ENCODE results near the gene PRKN. TPM values are rescaled to one million over a fixed set of nuclear protein-coding genes. Genes with fewer than 3 reads are reported as not detected.
A peak's percentile ranks its signal among the peaks of the same experiment; 100 is the strongest.

PRKN gene
- total and polyA plus RNA-seq, 5 donors from 2014 or later: 0.24 to 3.7 (median 2.5) TPM

DNA sequence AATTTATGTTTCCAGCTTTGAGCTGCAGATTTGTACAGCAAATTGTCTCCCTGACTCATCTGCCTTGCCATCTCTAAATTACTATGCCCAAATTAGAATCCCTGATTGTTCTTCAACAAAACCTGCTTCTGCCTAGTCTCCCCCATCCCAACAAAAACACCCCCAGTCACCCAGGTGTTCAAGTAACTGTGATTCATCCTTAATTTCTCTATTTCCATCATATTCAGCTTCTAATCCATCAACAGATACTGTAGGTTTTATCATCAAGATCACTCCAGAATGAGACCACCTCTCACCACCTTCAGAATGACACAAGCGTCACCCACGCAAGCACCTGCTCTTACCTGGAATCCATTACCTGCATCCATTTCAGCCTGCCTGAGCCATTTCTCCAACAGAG is 498.5 kb downstream of the PRKN start:
- Histone ChIP-seq H3K4me3 (ENCODE audit: low read depth, low read length) (no peak overlapping the region), H3K27ac (ENCODE audit: insufficient read depth, low read length, poor library complexity, severe bottlenecking) (no peak overlapping the region), H3K36me3 (ENCODE audit: control insufficient read depth, insufficient read depth, low read length) (no peaks in the 10 kb centered on the region), H3K4me1 (ENCODE audit: control insufficient read depth, insufficient read depth, low read length, poor library complexity, severe bottlenecking) (no peaks in the 10 kb centered on the region), H3K9me3 (ENCODE audit: control insufficient read depth in 2 of 2, low read length in 2 of 2) (no peaks in the 10 kb centered on the region), H3K27me3 (ENCODE audit: control insufficient read depth, insufficient read depth, low read length) (no peaks in the 10 kb centered on the region)
- Mint-ChIP-seq H3K4me3 (no peak overlapping the region), H3K9me3 (peaks cover 0 to 6% (median 3%) of the 10 kb centered on the region in 7 donors), H3K36me3 (no peaks in the 10 kb centered on the region), H3K4me1 (no peaks in the 10 kb centered on the region), H3K27me3 (no peaks in the 10 kb centered on the region), H3K27ac (no peak overlapping the region)
- DNase-seq (no peak), ATAC-seq (ENCODE audit: low read depth in 2 of 2) (no peak)

DNA sequence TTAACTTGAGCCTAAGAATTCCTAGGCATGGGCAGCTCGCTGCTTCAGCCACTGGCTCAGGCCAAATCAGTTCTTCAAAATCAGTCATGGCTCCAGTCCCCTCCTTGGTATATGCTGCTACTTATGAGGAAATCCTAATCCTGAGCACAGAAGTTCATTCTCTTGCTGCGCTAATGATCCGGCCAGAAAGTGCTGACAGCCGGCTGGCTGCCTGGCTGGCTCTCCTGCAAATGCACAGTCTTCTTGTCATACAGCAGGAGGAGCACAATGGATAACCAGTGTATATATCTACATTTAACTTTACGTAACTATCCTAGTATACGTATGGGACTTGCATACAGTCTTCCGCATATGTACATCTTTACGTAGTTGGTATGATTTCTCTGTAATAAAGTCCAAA is 500.8 kb downstream of the PRKN start:
- Mint-ChIP-seq H3K4me3 (no peak overlapping the region), H3K27ac (peak overlapping the region in 1 of 3 donors; percentile 6), H3K9me3 (peaks cover 0 to 6% (median 4%) of the 10 kb centered on the region in 7 donors), H3K36me3 (no peaks in the 10 kb centered on the region), H3K4me1 (no peaks in the 10 kb centered on the region), H3K27me3 (no peaks in the 10 kb centered on the region)
- H3K4me3 ChIP-seq (ENCODE audit: low read depth, low read length): no peak overlapping the region
- no peaks in the 10 kb centered on the region for H3K27me3 ChIP-seq (ENCODE audit: control insufficient read depth, insufficient read depth, low read length)
- no peak for ATAC-seq (ENCODE audit: low read depth in 2 of 2)
- no peak overlapping the region for H3K27ac ChIP-seq (ENCODE audit: insufficient read depth, low read length, poor library complexity, severe bottlenecking)
- H3K36me3 ChIP-seq (ENCODE audit: control insufficient read depth, insufficient read depth, low read length): no peaks in the 10 kb centered on the region
- no peaks in the 10 kb centered on the region for H3K9me3 ChIP-seq (ENCODE audit: control insufficient read depth in 2 of 2, low read length in 2 of 2)
- no peak for DNase-seq
- H3K4me1 ChIP-seq (ENCODE audit: control insufficient read depth, insufficient read depth, low read length, poor library complexity, severe bottlenecking): no peaks in the 10 kb centered on the region

DNA sequence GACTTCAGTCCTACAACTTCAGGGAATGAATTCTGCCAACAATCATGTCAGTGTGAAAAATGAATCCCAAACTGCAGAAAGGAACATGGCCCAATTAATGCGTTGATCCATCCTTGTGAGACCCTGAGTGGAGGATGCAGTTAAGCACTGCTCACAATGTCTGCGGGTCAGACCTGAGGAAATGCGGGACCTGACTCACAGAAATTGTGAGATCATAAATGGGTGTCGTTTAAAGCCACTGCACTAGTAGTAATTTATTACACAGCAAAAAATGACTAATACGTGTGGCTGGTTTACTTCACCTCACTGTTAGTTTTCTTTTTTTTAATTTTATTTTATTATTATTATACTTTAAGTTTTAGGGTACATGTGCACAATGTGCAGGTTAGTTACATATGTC is 505.0 kb downstream of the PRKN start:
- Mint-ChIP-seq H3K4me3 (no peak overlapping the region), H3K9me3 (peaks cover 0 to 8% (median 3%) of the 10 kb centered on the region in 7 donors), H3K27me3 (no peaks in the 10 kb centered on the region), H3K36me3 (no peaks in the 10 kb centered on the region), H3K4me1 (no peaks in the 10 kb centered on the region), H3K27ac (no peak overlapping the region)
- DNase-seq: no peak
- Histone ChIP-seq H3K9me3 (ENCODE audit: control insufficient read depth in 2 of 2, low read length in 2 of 2) (no peaks in the 10 kb centered on the region), H3K4me3 (ENCODE audit: low read depth, low read length) (no peak overlapping the region), H3K27ac (ENCODE audit: insufficient read depth, low read length, poor library complexity, severe bottlenecking) (no peak overlapping the region), H3K4me1 (ENCODE audit: control insufficient read depth, insufficient read depth, low read length, poor library complexity, severe bottlenecking) (no peaks in the 10 kb centered on the region), H3K27me3 (ENCODE audit: control insufficient read depth, insufficient read depth, low read length) (no peaks in the 10 kb centered on the region), H3K36me3 (ENCODE audit: control insufficient read depth, insufficient read depth, low read length) (no peaks in the 10 kb centered on the region)
- no peak for ATAC-seq (ENCODE audit: low read depth in 2 of 2)

DNA sequence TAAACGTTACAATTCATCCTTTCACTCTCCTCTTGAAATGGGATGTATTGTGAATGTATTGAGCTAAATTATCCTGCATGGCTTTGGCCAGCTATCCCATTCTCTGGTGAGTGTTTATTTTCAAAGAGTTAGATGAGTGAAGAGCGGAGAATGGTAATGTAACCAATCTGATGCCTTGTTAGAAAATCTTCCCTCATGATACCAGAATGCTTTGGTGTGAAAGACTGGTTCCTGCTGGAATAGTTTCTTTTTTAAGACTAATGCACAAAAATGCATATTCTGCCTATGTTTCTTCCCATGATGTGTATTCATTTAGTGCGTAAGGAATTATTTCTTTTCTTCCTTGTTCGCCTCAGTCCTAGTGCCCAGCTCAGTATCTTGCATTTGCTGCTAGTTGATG is 506.7 kb downstream of the PRKN start:
- ATAC-seq (ENCODE audit: low read depth in 2 of 2) (no peak), DNase-seq (no peak)
- Histone ChIP-seq H3K27ac (ENCODE audit: insufficient read depth, low read length, poor library complexity, severe bottlenecking) (no peak overlapping the region), H3K36me3 (ENCODE audit: control insufficient read depth, insufficient read depth, low read length) (no peaks in the 10 kb centered on the region), H3K9me3 (ENCODE audit: control insufficient read depth in 2 of 2, low read length in 2 of 2) (no peaks in the 10 kb centered on the region), H3K4me1 (ENCODE audit: control insufficient read depth, insufficient read depth, low read length, poor library complexity, severe bottlenecking) (no peaks in the 10 kb centered on the region), H3K4me3 (ENCODE audit: low read depth, low read length) (no peak overlapping the region), H3K27me3 (ENCODE audit: control insufficient read depth, insufficient read depth, low read length) (no peaks in the 10 kb centered on the region)
- H3K36me3 Mint-ChIP-seq: no peaks in the 10 kb centered on the region
- peaks cover 0 to 7% (median 3%) of the 10 kb centered on the region in 7 donors for H3K9me3 Mint-ChIP-seq
- no peak overlapping the region for H3K27ac Mint-ChIP-seq
- H3K4me3 Mint-ChIP-seq: no peak overlapping the region
- H3K4me1 Mint-ChIP-seq: no peaks in the 10 kb centered on the region
- H3K27me3 Mint-ChIP-seq: no peaks in the 10 kb centered on the region

DNA sequence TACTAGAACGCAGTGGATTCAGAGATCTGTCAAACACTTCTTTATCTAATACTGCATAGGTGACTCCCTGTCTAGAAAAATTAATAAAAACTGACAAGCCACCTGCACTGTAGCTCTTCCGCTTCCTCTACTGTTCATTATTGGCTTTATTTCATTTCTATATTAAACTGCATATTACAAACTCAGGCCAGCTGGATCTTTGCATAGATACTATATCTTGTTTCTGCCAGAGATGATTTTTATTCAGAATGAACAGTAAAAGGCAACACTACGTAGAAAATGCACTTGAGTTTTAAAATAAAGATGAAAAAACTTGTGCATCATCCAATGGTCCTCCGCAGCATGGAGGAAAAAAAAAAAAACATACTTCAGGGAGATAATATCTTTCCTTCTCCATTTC is 508.3 kb downstream of the PRKN start:
- Mint-ChIP-seq H3K27ac (no peak overlapping the region), H3K4me3 (no peak overlapping the region), H3K27me3 (no peaks in the 10 kb centered on the region), H3K4me1 (no peaks in the 10 kb centered on the region), H3K36me3 (no peaks in the 10 kb centered on the region), H3K9me3 (peaks cover 0 to 6% (median 2%) of the 10 kb centered on the region in 7 donors)
- ATAC-seq (ENCODE audit: low read depth in 2 of 2): no peak
- no peak overlapping the region for H3K27ac ChIP-seq (ENCODE audit: insufficient read depth, low read length, poor library complexity, severe bottlenecking)
- no peak for DNase-seq
- H3K27me3 ChIP-seq (ENCODE audit: control insufficient read depth, insufficient read depth, low read length): no peaks in the 10 kb centered on the region
- no peaks in the 10 kb centered on the region for H3K4me1 ChIP-seq (ENCODE audit: control insufficient read depth, insufficient read depth, low read length, poor library complexity, severe bottlenecking)
- no peaks in the 10 kb centered on the region for H3K9me3 ChIP-seq (ENCODE audit: control insufficient read depth in 2 of 2, low read length in 2 of 2)
- H3K36me3 ChIP-seq (ENCODE audit: control insufficient read depth, insufficient read depth, low read length): no peaks in the 10 kb centered on the region
- H3K4me3 ChIP-seq (ENCODE audit: low read depth, low read length): no peak overlapping the region

DNA sequence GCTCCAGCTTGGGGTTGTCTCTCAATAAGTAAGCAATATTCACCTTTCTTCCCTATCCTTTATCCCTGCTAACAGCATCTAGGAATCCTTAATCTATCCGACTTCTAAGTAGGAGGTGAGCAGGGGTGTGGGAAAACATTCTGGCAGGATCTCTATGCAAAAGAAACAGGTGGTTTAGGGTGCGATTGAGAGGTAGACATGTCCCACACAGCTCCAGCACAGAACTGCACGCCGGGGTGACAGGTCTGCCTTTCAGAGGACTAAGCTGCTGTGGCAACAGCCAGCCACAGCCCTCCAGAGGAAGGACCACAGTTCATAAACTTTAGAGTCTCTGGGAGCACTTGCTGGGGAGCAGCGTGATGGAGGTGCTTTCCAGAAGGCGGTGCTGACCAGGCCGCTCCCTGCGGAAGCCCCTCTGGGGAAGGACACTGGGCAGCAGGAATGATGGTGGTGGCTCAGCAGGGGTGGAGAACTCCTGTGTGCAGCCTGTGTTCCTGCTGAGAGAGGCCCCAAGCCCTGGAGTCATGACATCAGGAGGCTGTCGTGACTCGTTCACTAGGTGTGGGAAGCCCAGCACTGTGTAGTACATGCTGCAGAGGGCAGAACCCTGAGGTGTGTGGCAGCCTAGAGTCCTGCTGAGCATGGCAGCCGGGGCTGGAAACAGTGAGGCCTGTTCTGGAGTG is 509.6 kb downstream of the PRKN start:
- Histone ChIP-seq H3K27ac (ENCODE audit: insufficient read depth, low read length, poor library complexity, severe bottlenecking) (no peak overlapping the region), H3K36me3 (ENCODE audit: control insufficient read depth, insufficient read depth, low read length) (no peaks in the 10 kb centered on the region), H3K4me1 (ENCODE audit: control insufficient read depth, insufficient read depth, low read length, poor library complexity, severe bottlenecking) (no peaks in the 10 kb centered on the region), H3K9me3 (ENCODE audit: control insufficient read depth in 2 of 2, low read length in 2 of 2) (no peaks in the 10 kb centered on the region), H3K27me3 (ENCODE audit: control insufficient read depth, insufficient read depth, low read length) (no peaks in the 10 kb centered on the region), H3K4me3 (ENCODE audit: low read depth, low read length) (no peak overlapping the region)
- no peaks in the 10 kb centered on the region for H3K27me3 Mint-ChIP-seq
- no peaks in the 10 kb centered on the region for H3K36me3 Mint-ChIP-seq
- no peak overlapping the region for H3K4me3 Mint-ChIP-seq
- H3K4me1 Mint-ChIP-seq: no peaks in the 10 kb centered on the region
- no peak for DNase-seq
- H3K9me3 Mint-ChIP-seq: peaks cover 0 to 8% (median 0%) of the 10 kb centered on the region in 7 donors
- no peak overlapping the region for H3K27ac Mint-ChIP-seq
- ATAC-seq (ENCODE audit: low read depth in 2 of 2): no peak

DNA sequence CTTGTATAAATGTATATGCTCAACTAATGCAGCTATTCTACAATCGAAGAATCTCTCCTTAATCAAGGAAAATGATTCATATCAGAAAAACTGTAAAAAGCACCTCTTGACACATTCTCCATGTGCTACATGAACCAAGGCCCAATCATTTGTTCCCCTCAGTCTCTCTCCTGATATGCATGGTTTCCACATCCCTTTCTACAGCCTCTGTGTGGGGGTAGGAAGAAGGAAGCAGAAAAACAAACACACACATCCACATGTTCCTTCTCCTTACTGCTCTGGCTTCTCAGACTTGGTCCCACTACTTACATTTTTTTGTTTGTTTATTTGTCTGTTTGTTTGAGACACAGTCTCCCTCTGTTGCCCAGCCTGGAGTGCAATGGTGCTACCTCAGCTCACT is 510.5 kb downstream of the PRKN start:
- ATAC-seq (ENCODE audit: low read depth in 2 of 2): no peak
- Histone ChIP-seq H3K27ac (ENCODE audit: insufficient read depth, low read length, poor library complexity, severe bottlenecking) (no peak overlapping the region), H3K27me3 (ENCODE audit: control insufficient read depth, insufficient read depth, low read length) (no peaks in the 10 kb centered on the region), H3K9me3 (ENCODE audit: control insufficient read depth in 2 of 2, low read length in 2 of 2) (no peaks in the 10 kb centered on the region), H3K4me3 (ENCODE audit: low read depth, low read length) (no peak overlapping the region), H3K4me1 (ENCODE audit: control insufficient read depth, insufficient read depth, low read length, poor library complexity, severe bottlenecking) (no peaks in the 10 kb centered on the region), H3K36me3 (ENCODE audit: control insufficient read depth, insufficient read depth, low read length) (no peaks in the 10 kb centered on the region)
- no peaks in the 10 kb centered on the region for H3K27me3 Mint-ChIP-seq
- H3K27ac Mint-ChIP-seq: no peak overlapping the region
- peaks cover 0 to 8% (median 0%) of the 10 kb centered on the region in 7 donors for H3K9me3 Mint-ChIP-seq
- no peaks in the 10 kb centered on the region for H3K36me3 Mint-ChIP-seq
- DNase-seq: no peak
- no peak overlapping the region for H3K4me3 Mint-ChIP-seq
- H3K4me1 Mint-ChIP-seq: no peaks in the 10 kb centered on the region

DNA sequence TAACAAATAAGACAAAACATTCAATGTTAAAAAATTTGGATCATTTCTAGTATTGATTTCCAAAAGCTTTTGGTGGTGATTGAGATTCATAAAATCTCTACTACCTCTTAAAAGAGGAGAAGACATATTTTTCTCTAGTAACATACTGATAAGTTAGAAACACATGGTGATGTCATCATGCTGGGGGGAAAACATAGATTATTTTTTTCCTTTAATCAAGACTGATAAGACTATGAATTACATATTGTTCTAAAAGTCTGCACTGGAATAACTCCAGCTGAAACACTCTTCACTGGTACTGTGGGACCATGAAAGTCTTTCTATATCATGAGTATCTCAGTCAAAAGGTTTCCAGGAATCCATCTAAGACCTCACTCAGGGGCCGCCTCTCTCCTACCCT is 515.8 kb downstream of the PRKN start:
- no peak overlapping the region for H3K4me3 ChIP-seq (ENCODE audit: low read depth, low read length)
- no peaks in the 10 kb centered on the region for H3K4me1 Mint-ChIP-seq
- H3K27me3 ChIP-seq (ENCODE audit: control insufficient read depth, insufficient read depth, low read length): no peaks in the 10 kb centered on the region
- ATAC-seq (ENCODE audit: low read depth in 2 of 2): no peak
- H3K36me3 ChIP-seq (ENCODE audit: control insufficient read depth, insufficient read depth, low read length): no peaks in the 10 kb centered on the region
- H3K4me1 ChIP-seq (ENCODE audit: control insufficient read depth, insufficient read depth, low read length, poor library complexity, severe bottlenecking): no peaks in the 10 kb centered on the region
- H3K9me3 Mint-ChIP-seq: peaks cover 0 to 9% (median 2%) of the 10 kb centered on the region in 7 donors
- H3K9me3 ChIP-seq (ENCODE audit: control insufficient read depth in 2 of 2, low read length in 2 of 2): no peaks in the 10 kb centered on the region
- no peaks in the 10 kb centered on the region for H3K27me3 Mint-ChIP-seq
- H3K4me3 Mint-ChIP-seq: no peak overlapping the region
- no peak overlapping the region for H3K27ac ChIP-seq (ENCODE audit: insufficient read depth, low read length, poor library complexity, severe bottlenecking)
- DNase-seq: no peak
- H3K36me3 Mint-ChIP-seq: no peaks in the 10 kb centered on the region
- no peak overlapping the region for H3K27ac Mint-ChIP-seq
